Endodermal cell (in vitro differentiated cells): ENCODE results near the gene MMP21. TPM values are rescaled to one million over a fixed set of nuclear protein-coding genes. Genes with fewer than 3 reads are reported as not detected.
A peak's percentile ranks its signal among the peaks of the same experiment; 100 is the strongest.

ENCODE experiments used
- DNase-seq: peaks from one replicate; pipeline ENCODE4 v3.0.0-alpha.2; 2017
- H3K27ac ChIP-seq: 2 replicates; pipeline ENCODE4 v1.5.1; 2013; ENCODE audit warnings: mild to moderate bottlenecking, low read depth, low read length, moderate library complexity
- H3K27me3 ChIP-seq: 2 replicates; pipeline ENCODE4 v1.6.1; 2013; ENCODE audit warnings: mild to moderate bottlenecking, low read length, moderate library complexity; ENCODE audit not compliant: insufficient read depth, control insufficient read depth, poor library complexity, severe bottlenecking
- H3K36me3 ChIP-seq: 2 replicates; pipeline ENCODE4 v1.7.0; 2013; ENCODE audit warnings: mild to moderate bottlenecking, low read length, moderate library complexity; ENCODE audit not compliant: control insufficient read depth, insufficient read depth
- H3K4me1 ChIP-seq: one replicate; pipeline ENCODE4 v1.7.0; 2013; ENCODE audit warnings: low read length; ENCODE audit not compliant: control insufficient read depth, insufficient read depth
- H3K4me3 ChIP-seq: 2 replicates; pipeline ENCODE4 v1.5.1; 2013; ENCODE audit warnings: mild to moderate bottlenecking, low read length, moderate library complexity
- H3K9ac ChIP-seq: 2 replicates; pipeline ENCODE4 v1.6.1; 2013; ENCODE audit warnings: mild to moderate bottlenecking, low read length, moderate library complexity; ENCODE audit not compliant: poor library complexity, severe bottlenecking; ENCODE audit errors: extremely low read depth
- H3K9me3 ChIP-seq: 2 replicates; pipeline ENCODE4 v1.6.1; 2013; ENCODE audit warnings: mild to moderate bottlenecking, low read length, moderate library complexity; ENCODE audit not compliant: control insufficient read depth
- H3K27ac Mint-ChIP-seq: 2 replicates; pipeline ENCODE4 v1.8.0; 2020; ENCODE audit warnings: mixed read lengths
- H3K27me3 Mint-ChIP-seq: 2 replicates; pipeline ENCODE4 v1.8.0; 2021; ENCODE audit warnings: mild to moderate bottlenecking, mixed read lengths; ENCODE audit not compliant: insufficient read depth
- H3K36me3 Mint-ChIP-seq: 2 replicates; pipeline ENCODE4 v1.8.0; 2020; ENCODE audit warnings: low read depth, mixed read lengths
- H3K4me1 Mint-ChIP-seq: 2 replicates; pipeline ENCODE4 v1.8.0; 2020; ENCODE audit warnings: mixed read lengths
- H3K4me3 Mint-ChIP-seq: 2 replicates; pipeline ENCODE4 v1.8.0; 2020; ENCODE audit warnings: mild to moderate bottlenecking, moderate library complexity, mixed read lengths
- H3K9me3 Mint-ChIP-seq: 2 replicates; pipeline ENCODE4 v1.8.0; 2020; ENCODE audit warnings: mild to moderate bottlenecking, mixed read lengths
- CTCF ChIP-seq: fragments of 200-600 bp; sonication (generic); conservative IDR thresholded peaks from 2 replicates; pipeline ENCODE4 v1.5.0; 2021; ENCODE audit warnings: antibody characterized with exemption, mild to moderate bottlenecking
- WGBS, 2 experiments: methylation state at CpG; one replicate each; pipeline versions ENCODE4 v1.1.5 to v1.1.7; 2013; ENCODE audit warnings: missing lambda C conversion rate in 2 of 2, mixed read lengths in 1 of 2; ENCODE audit not compliant: insufficient coverage in 1 of 2, insufficient read length in 1 of 2; 5-methylcytosine and 5-hydroxymethylcytosine counted together
- total RNA-seq, 2 donors: library from RNA; stranded (reverse); fragmentation: NEBNext Ultra II Directional in 1 of 2; extraction: Animal tissue kit (Norgen Biotek cat#: 25700) in 1 of 2; gene quantifications; 2 replicates in 1 of 2; 3 replicates in 1 of 2; pipeline ENCODE4 v1.2.1, GENCODE V29; 2021

The MMP21 gene
- total RNA-seq, 2 donors from 2014 or later: not detected

- no peak for DNase-seq
- Mint-ChIP-seq H3K4me3 (no peak overlapping the region), H3K4me1 (no peaks in the 10 kb centered on the region), H3K27ac (no peak overlapping the region), H3K36me3 (peaks cover 81% of the 10 kb centered on the region), H3K27me3 (no peaks in the 10 kb centered on the region), H3K9me3 (no peaks in the 10 kb centered on the region)
- Histone ChIP-seq H3K27ac (no peak overlapping the region), H3K9ac (no peak overlapping the region), H3K4me3 (no peak overlapping the region), H3K9me3 (no peaks in the 10 kb centered on the region), H3K36me3 (peaks cover 96% of the 10 kb centered on the region), H3K27me3 (no peaks in the 10 kb centered on the region), H3K4me1 (no peaks in the 10 kb centered on the region)
- 93 to 95% methylated on average over 2 of the region's 2 CpGs for WGBS, 2 experiments
- no peak for TF ChIP-seq CTCF
Measured at GRCh38 chr10:125744909-125745308, 30.7 kb downstream of the MMP21 start.

GRCh38 chr10:125742465-125742864 lies 33.2 kb downstream of the MMP21 start:
- Histone ChIP-seq H3K9ac (no peak overlapping the region), H3K4me3 (no peak overlapping the region), H3K27ac (no peak overlapping the region), H3K36me3 (peaks cover 96% of the 10 kb centered on the region), H3K9me3 (no peaks in the 10 kb centered on the region), H3K27me3 (no peaks in the 10 kb centered on the region), H3K4me1 (no peaks in the 10 kb centered on the region)
- Mint-ChIP-seq H3K27ac (no peak overlapping the region), H3K9me3 (no peaks in the 10 kb centered on the region), H3K36me3 (peaks cover 79% of the 10 kb centered on the region), H3K4me1 (no peaks in the 10 kb centered on the region), H3K4me3 (no peak overlapping the region), H3K27me3 (no peaks in the 10 kb centered on the region)
- TF ChIP-seq CTCF: peak; percentile 56
- WGBS, 2 experiments: no CpG with 5 or more reads among the region's 2 CpGs
- no peak for DNase-seq

GRCh38 chr10:125739994-125740679 lies 35.5 kb downstream of the MMP21 start:
- Histone ChIP-seq H3K4me1 (no peaks in the 10 kb centered on the region), H3K36me3 (peaks cover 97% of the 10 kb centered on the region), H3K9ac (no peak overlapping the region), H3K4me3 (no peak overlapping the region), H3K27me3 (no peaks in the 10 kb centered on the region), H3K27ac (no peak overlapping the region), H3K9me3 (no peaks in the 10 kb centered on the region)
- 95% methylated on average over 7 of the region's 7 CpGs for WGBS, 2 experiments
- no peak overlapping the region for H3K4me3 Mint-ChIP-seq
- H3K4me1 Mint-ChIP-seq: no peaks in the 10 kb centered on the region
- H3K9me3 Mint-ChIP-seq: no peaks in the 10 kb centered on the region
- H3K27me3 Mint-ChIP-seq: no peaks in the 10 kb centered on the region
- no peak for TF ChIP-seq CTCF
- DNase-seq: no peak
- no peak overlapping the region for H3K27ac Mint-ChIP-seq
- peaks cover 83% of the 10 kb centered on the region for H3K36me3 Mint-ChIP-seq
